HG03025 (cell line): ENCODE data around the gene LRBA.
"Not testable (repeated sequence)": the region's sequence is repeated elsewhere in the genome, so short reads cannot be mapped to it uniquely, and the experiment has no call there.

Source experiments
- ATAC-seq: cut with Tn5 transposase; IDR thresholded peaks from one replicate; pipeline ENCODE4 v1.9.1; 2021; ENCODE audit warnings: mild to moderate bottlenecking, moderate library complexity; ENCODE audit not compliant: unreplicated experiment, low FRiP score

LRBA gene

DNA sequence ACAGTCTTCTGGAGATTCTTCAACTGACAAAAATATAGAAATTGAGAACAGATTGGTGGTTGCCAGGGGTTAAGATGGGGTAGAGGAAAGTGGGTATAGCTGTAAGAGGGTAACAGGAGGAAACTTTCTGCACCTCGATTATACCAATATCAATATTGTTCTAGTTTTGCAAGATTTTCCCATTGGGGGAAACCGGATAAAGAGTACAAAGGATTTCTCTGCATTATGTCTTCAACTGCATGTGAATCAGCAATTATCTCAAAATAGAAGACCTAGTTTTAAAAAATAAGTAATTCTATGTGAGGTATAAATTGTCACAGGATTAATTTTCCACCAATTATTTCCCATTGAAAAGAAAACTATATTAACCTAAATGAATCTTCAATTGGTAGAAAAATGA is 65.7 kb downstream of the LRBA start:
- no peak for ATAC-seq

DNA sequence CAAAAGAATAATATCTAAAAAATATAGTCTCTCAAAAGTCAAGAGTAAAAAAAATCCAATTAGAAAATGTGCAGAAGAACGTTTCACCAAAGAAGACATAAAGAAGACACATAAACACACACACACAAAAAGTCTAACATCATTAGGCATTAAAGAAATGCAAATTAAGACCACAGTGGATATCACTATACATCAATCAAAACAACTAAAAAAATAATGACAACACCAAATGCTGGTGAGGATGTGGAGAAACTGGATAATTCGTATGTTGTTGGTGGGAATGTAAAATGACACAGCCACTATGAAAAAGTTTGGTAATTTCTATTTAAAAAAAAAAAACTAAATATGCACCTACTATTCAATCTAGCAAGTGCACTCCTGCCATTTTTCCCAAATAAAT is 66.4 kb downstream of the LRBA start:
- ATAC-seq = no peak

DNA sequence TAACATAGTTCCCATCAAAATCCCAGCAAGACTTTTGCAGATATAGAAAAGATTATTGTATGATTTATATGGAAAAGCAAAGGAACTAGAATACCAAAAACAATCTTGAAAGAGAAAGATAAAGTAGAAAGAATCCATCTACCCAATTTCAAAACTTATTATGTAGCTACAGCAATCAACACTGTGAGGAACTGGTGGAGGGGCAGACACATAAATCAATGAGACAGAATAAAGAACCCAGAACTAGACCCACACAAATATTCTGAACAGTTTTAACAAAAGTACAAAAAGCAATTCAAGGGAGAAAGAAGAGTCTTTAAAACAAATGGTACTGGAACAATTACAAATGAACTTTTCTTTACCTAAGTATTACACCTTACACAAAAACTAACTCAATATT is 67.0 kb downstream of the LRBA start:
- ATAC-seq = no peak

DNA sequence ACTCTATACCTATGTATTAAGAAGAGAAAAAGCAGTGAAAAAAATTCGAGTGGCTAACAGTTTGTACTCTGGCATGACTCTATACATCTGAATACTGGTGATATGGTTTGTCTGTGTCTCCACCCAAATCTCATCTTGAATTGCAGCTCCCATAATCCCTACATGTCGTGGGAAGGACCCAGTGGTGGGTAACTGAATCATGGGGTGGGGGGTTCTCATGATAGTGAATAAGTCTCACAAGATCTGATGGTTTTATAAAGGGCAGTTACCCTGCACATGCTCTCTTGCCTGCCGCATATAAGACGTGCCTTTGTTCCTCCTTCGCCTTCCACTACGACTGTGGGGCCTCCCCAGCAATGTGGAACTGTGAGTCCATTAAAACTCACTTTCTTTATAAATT is 70.4 kb downstream of the LRBA start:
- no peak for ATAC-seq

DNA sequence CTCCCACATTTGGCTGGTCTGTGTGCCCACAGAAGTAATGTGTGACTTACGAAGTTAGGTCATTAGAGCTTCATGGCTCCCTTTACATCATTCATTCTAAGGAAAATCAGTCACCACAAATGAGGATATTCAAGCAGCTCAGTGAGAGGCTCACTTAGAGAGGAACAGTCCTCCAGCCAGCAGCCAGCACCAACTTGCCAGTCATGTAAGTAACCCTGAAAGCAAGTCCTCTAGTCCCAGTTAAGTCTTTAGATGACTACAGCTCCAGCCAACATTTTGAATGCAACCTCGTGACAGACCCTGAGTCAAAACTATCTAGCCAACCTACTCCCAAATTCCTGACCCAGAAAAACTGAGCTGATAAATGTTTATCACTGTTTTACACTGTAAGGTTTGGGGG is 71.3 kb downstream of the LRBA start:
- no peak for ATAC-seq

DNA sequence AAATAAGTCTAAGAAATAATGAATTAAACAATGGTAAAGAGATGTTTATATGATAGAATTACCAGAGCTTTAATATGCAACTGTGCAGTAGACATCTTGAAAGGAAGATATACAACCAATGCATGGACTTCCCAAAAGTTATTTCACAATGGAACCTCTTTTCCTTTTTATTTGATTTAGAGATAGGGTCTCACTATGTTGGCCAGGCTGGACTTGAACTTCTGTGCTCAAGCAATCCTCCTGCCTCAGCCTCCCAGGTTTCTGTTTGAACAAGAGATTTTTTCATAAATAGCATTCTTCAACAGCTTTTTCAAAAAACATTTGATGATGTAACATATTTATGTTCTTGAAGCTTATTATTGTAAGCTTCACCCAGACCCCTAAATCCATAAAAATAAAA is 72.0 kb downstream of the LRBA start:
- no peak for ATAC-seq

DNA sequence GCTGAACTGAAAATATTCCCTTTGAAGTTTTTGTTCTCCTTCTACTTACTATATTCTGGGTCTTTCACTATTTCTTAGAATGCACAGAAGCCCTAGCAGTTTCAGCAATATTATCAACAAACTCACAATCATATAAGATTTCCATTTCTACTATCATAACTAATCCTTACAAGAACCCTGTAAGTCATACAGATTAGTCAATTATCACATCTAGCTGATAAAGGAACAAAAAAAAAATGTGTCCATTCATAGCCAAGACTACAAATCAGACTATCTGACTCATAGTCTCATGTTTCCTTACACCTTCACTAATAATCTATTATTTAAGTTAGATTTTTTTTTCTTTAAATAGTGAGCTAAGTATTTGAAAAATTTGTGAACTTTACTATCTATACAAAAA is 72.5 kb downstream of the LRBA start:
- ATAC-seq = no peak

DNA sequence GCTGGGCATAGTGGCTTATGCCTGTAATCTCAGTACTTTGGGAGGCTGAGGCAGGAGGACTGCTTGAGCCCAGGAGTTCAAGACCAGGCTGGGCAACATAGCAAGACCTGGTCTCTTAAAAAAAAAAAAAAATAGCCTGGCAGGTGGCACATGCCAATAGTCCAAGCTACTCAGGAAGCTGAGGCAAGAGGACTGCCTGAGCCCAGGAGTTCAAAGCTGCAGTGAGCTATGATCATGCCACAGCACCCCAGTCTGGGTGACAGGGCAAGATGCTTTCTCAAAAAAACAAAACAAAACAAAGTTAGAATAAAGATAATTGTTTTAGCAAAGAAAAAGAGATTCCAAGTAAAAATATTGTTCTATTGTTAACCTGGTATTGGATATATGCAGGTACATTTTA is 75.0 kb downstream of the LRBA start:
- no peak for ATAC-seq

DNA sequence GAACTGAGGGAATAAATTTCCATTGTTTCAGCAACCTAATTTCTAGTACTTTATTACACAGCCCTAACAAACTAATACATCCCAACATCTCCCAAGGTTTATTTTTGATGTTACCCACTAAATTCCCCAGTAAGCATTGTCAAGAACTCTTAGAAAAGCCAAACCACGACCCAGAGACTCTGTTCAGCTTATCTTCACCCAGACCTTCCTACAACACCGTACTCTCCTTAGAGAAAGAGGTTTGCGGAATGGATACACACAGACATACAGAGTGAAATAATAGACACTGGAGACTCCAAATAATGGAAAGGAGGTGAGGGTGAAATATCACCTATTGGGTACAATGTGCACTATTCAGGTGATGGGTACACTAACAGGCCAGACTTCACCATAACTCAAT is 75.6 kb downstream of the LRBA start:
- no peak for ATAC-seq

DNA sequence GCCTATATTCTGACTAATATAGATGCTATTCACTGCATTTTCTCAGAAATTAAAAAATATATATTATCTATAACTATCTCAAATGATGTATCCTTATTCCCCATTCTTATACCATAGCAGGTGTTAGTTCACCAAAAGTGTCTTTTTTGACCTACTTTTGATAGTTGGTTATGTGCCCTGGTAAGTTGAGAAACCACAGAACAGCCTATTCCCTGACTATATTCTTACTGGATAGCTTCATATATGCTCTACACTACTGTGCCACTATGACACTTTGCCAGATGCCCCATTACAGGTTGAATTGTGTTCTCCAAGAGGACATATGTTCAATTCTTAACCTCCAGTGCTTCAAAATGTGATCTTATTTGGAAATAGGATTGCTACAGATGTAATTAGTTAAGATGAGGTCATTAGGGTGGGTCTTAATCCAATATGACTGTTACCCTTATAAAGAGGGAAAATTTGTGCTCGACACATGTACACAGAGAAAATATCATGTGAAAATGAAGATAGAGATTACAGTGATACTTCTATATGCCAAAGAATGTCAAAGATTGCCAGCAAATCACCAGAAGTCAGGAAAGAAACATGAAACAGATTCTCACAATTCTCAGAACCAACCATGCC is 76.1 kb downstream of the LRBA start:
- ATAC-seq = no peak

DNA sequence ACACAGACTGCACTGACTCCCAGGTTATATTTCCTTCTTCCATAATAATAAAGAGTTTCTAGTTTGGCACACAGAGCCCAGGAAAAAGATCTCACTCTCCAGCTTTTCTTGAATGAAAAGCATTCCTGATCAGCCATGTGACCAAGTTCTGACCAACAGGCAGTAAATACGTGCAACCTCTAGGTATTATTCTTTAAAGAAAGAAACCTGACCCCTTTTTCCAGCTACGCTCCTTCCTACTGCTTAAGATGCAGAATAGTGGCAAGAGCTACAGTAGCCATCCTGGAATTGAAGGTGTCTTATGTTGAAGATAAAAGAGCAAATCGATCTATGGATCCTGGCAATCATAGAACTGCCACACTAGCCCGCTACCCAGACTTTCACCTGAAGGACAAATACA is 76.7 kb downstream of the LRBA start:
- no peak for ATAC-seq

DNA sequence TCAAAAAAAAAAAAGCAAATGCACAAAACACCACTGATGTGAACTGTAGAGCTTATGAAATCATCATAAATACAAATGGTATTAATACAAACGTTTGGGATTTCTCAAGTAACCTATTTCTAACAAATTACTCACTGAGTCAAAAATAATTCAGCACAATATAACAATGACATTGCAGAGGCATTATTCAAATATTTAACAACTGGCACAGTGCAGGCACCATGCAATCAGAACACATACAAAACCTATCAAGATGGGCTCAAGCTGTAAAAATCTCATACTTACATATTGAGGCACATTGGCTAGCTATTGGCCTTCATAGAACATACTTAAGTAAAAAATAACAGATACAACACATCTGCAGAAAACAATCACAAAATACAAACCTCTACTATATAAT is 81.1 kb downstream of the LRBA start:
- no peak for ATAC-seq

DNA sequence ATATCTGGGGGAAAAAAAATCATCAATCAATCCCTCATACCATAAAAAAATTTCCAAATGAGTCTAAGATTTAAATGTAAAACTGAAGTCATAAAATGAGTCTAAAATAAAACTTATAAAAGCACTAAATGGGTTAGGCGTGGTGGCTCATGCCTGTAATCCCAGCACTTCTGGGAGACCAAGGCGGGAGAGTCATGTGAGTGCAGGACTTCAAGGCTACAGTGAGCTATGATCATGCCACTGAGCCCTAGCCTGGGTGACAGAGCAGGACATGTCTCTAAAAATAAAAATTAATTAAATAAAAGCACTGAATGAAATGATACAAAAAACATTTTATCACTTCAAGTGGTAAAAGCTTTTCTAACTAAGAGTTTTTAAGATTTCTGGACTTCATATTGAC is 83.3 kb downstream of the LRBA start:
- ATAC-seq = no peak

DNA sequence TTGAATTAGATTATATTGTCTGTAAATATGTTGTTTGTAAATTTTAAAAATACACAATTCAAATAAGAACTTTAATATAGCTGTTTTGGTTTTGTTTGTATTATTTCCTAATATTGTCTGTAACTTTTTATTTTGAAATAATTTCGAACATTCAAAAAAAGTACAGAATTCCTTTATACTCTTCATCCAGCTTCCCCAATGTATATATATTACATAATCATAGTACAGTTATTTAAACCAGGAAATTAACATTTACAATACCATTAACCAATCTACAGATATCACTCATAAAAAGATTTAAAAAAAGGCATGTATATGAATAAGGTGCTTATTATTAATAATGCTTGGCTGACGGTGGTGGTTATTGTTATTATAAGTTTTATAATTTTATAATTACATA is 84.1 kb downstream of the LRBA start:
- ATAC-seq = no peak

DNA sequence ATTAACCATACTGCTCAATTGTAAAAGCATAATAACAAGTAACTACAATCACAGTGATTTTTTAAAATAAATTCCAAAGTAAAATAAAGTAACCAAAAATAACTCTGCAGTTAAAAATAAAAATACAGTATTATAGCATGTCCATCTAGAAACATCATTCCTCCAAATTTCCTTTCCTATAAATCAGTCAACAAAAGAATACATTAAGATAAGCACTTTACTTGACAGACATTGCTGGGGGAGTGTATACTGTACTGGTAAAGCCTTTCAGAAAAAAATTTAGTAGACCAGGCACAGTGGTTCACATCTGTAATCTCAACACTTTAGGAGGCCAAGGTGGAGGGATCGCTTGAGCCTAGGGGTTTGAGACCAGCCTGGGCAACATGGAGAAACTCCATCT is 91.1 kb downstream of the LRBA start:
- ATAC-seq = no peak

DNA sequence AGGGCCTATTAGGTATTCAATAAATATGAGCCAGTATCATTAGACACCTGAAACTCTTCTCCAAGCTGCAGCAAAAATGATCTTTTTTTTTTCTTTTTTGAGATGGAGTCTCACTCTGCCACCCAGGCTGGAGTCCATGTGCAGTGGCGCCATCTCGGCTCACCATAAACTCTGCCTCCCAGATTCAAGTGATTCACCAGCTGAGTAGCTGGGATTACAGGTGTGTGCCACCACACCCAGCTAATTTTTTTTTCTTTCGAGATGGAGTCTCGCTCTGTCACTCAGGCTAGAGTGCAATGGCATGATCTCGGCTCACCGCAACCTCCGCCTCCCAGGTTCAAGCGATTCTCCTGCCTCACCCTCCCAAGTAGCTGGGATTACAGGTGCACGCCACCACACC is 93.6 kb downstream of the LRBA start:
- ATAC-seq = not testable (repeated sequence)

DNA sequence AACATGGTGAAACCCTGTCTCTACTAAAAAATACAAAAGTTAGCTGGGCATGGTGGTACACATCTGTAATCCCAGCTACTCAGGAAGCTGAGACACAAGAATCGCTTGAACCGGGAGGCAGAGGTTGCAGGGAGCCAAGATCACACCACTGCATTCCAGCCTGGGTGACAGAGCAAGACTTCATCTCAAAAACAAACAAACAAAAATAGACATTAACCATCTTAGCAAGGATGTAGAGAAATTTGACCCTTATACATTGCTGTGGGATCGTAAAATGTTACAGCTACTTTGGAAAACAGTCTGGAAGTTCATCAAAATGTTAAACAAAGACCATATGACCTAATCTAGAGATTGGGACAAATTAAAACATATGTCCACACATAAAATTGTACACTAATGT is 96.5 kb downstream of the LRBA start:
- ATAC-seq = not testable (repeated sequence)

DNA sequence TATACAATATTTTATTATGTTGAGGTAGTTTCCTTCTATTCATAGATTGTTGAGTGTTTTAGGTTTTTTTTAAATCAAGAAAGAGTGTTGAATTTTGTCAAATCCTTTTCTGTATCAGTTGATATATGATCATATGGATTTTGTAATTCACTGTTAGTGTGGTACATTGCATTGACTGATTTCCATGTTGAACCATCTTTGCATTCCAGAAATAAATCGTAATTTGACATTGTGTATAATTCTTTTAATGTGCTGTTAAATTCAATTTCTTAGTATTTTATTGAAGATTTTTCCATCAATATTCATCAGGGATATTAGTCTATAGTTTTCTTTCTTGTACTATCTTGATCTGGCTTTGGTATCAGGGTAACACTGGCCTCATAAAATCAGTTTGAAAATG is 103.8 kb downstream of the LRBA start:
- no peak for ATAC-seq

DNA sequence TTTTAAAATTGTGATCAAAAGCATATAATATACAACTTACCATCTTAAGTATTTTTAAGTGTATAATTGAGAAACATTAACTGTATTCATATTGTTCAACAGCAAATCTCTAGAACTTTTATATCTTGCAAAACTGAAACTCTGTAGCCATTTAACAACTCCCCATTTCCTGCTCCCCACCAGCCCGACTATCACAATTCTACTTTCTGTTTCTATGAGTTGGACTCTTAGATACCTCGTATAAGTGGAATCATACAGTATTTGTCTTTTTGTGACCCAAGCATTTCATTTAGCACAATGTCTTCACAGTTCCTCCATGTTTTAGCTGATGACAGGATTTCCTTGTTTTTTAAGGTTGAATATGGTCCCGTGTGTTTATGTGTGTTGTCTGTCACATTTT is 106.0 kb downstream of the LRBA start:
- no peak for ATAC-seq

DNA sequence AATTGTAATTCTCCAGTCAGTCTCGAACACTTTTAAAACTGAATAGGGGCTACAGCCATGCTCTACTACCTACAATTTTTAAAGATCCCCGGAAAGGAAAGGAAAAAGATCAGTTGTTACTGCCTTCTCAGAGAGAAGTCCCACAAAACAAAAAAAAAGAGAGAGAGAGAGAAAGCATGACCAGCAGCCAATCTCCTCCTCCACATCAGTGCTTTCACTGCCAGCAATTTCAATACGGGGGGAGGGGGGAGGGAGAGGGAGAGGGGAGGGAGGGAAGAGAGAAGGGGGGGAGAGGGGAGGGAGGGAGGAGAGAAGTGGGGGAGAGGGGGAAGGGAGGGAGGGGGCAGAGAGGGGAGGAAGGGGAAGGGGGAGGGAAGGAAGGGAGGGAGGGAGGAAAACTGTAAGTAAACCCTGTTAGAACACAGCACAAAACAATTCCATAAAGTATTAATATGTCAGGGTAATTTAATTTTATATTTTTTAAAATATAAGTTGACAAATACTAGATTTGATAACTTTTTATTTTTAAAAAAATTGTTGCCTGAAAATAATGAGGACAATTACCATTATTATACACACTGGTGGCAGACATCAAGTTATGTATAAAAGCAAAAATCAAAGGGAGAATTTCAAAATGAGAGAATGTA is 108.0 kb downstream of the LRBA start:
- ATAC-seq = no peak

DNA sequence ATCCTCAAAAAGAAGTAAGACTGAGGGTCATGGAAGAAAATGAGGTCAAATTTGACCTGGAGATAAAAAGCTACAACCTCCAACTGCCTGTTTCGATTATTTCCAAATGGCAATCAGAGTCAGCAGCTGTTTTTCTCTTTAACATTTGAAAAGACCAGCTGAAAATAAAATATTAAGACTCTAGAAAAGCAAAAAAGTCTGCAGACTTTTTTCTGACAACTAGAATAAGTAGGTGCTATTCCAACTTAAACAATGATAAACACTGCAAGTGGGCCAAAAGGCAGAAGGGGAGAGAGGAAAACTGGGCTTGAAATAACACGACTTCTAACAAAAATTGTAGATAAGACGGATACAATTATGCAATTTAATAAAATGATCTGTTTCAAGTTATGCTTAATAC is 110.4 kb downstream of the LRBA start:
- ATAC-seq = no peak

DNA sequence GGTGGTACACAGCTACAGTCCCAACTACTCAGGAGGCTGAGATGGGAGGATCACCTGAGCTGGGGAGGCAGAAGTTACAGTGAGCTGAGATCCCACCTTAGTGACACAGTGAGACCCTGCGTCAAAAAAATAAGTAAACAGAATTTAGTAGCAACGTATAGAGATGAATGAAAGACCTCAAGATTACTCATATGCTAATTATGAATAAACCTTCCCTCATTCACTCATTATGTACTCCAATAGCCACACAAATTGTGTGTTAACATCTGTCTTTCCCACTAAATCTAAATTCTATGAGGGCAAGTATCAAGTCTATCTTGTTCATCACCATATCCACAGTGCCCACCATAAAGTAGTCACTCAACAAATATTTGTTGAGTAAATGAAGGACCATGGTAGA is 111.5 kb downstream of the LRBA start:
- no peak for ATAC-seq

DNA sequence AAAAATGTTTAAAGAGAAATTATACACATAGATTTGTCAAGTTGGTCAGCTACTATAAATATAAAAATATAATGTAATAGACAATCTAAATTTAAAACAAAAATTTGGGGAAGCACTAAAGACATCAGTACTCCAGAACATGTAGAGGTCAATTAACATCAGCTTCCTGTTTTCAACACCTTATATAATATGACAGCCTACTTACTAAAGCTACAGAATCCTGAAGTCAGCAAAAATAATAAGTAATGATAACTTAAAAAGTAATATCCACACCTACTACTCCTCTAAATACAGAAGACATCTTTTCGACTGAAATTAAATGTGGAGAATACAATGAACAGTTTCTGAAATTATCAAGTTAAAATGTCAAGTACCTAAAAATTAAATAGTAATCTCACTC is 118.6 kb downstream of the LRBA start:
- ATAC-seq = no peak
